Stimulated activated CD8-positive, alpha-beta memory T cell treated with anti-CD3 and anti-CD28 coated beads, Interleukin-7, amount 100 ng/mL, for 24 hours (primary cell): Measurements from ENCODE around the gene FAM149A.

ENCODE experiments used
- DNase-seq: peaks from one replicate; pipeline ENCODE4 v3.0.0-alpha.2; 2020; ENCODE audit warnings: low read depth

Gene FAM149A

DNA sequence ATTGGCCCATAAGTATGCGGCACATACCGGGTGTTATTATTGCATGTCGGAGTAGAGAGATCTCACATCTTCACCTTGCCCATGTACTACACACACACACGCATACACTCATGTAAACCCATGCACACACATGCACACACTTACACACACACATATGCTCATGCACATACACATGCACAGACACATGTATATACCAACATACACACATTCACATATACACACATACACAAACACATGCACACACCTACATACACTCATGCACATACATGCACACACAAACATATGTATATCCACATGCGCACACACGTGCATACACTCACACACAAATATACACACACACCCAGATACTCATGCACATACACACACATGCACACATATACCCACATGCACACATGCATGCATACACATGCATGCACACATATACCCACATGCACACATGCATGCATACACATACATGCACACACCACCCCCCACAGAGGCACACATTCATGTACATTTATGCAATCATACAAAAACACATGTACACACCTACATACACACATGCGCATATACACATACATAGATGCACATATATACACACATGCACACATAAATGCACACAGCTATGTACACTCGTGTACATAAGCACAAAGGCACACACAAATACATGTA, 98.1 kb downstream of the FAM149A start:
- DNase-seq = no peak

DNA sequence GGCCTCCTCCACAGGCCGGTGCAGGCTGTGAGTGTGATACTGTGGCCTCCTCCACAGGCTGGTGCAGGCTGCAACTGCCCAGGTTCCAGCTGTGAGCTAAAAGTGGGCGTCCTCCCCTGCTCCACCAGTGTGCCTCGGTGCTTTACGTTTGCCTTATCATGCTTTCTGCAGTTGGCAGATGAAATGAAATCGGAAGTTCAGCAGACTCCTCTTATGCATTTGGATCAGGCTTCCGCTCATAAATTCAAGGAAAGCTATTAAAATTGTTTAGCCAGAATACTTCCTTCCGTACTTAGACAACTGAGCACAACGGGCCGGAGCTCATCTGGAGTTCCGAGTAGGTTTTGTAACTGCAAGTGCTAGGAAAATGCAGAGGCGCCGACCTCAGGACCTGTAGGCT, 98.9 kb downstream of the FAM149A start:
- no peak for DNase-seq

DNA sequence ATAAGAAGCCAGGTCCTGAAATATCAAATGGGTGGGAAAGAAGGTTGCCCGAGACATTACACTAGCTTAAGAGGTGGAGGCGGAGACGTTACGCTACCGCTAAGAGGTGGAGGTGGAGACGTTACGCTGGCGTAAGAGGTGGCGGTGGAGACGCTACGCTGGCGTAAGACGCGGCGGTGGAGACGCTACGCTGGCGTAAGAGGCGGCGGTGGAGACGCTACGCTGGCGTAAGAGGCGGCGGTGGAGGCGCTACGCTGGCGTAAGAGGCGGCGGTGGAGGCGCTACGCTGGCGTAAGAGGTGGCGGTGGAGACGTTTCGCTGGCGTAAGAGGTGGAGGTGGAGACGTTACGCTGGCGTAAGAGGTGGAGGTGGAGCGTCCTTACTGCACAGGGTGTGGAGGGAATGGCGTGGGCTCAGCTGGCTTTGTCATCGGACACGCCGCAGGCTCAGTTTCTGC, 99.6 kb downstream of the FAM149A start:
- peak; percentile 28 for DNase-seq

DNA sequence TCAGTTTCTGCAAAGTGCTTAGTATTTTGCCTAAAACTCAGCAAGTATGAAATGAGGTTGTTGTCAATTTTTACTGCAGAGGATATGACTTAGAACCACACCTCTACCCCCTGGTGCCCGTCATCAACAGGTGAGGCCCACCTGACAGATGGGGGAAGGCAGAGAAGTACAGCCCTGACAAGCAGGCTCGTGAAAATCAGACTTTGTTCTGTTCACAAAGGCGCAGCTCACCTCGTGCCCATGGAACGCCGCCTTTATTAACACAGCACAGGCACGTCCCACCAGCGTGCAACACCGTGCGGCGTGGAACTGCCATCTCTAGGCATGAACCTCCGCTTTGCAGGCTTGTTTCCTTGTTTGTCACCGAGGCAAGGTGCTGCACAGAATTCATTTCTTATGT, 100.2 kb downstream of the FAM149A start:
- no peak for DNase-seq

DNA sequence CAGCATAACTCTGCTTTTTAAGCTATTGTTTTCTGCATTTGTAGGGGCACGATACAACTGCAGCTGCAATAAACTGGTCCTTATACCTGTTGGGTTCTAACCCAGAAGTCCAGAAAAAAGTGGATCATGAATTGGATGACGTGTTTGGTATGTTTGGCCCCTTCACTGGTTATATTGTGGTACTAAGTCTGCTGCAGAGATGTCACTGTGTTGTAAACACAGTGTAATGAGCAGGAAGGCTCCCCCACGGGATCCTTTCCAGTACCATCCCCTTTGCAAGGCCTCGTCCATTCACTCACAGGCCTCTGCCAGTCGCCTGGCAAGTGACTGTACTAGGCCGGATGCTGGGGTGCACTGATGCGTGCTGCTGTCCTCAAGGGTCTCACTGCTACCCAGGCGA, 100.7 kb downstream of the FAM149A start:
- no peak for DNase-seq

DNA sequence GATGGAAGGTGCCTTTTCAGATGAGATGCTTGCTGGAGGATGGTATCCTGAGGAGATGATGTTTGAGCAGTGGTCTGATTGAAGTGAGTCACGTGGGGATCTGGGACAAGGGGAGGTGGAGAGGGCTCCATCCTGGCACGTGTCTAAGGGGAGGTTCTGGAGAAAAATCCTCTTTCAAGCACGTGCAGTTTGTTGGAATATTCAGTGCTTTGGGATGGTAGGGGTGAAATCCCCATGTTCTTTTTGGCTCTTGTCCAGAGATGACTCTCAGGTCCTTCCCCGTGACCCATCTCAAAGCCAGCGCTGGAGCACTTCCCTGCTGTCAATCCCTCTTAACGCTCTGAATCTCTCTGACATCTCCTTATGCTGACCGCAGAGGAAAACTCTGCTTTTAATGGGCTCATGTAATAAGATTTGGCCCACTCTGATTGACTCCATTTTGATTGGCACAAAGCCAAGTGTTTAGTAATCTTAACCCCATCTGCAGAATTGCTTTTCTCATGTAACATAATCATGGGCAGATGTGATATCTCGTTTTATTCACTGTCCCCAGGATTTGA, 112.0 kb downstream of the FAM149A start:
- no peak for DNase-seq

DNA sequence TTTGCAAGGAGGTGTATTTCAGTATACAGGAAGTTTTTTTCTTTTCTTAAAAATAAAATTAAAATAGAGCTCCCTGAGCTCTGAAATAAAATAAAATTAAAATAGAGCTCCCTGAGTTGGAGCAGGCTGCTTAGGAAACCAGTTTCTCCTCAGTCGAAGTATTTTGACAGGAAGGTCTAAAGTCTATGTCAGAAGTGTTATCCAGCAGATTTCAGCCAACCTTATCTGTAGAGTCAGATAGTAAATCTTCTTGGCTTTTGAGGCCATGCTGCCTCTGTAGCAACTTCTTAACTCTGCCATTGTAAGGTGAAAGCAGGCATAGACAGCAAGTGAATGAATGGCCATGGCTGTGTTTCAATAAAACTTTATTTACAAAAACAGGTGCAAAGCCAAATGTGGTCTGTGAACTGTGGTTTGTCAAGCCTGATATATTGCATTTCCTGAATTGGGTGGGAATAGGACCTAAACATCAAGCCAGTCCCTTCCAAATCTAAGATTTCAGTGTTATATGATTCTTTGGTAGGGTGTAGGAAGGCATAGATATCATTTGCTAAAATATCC, 113.3 kb downstream of the FAM149A start:
- no peak for DNase-seq

DNA sequence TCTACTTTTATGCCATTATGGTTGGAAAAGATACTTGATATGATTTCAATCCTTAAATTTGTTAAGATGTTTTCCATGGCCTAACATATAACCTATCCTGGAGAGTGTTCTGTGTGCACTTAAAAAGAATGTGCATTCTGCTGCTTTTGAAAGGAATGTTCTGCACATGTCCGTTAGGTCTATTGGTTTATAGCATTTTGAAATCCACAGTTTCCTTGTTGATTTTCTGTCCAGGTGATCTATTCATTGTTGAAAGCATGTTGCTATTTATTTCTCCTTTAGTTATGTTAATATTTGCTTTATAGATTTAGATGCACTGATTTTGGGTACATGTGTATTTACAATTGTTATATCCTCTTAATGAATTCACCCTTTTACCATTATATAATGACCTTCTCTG, 117.1 kb downstream of the FAM149A start:
- DNase-seq = no peak
